Daoy (cell line): Measurements from ENCODE around the gene LSAMP. TPM values are rescaled to one million over a fixed set of nuclear protein-coding genes. Genes with fewer than 3 reads are reported as not detected.

Experiments used
- DNase-seq: peaks from one replicate; pipeline ENCODE4 v3.0.0-alpha.2; 2015; ENCODE audit warnings: low read depth
- total RNA-seq: library from RNA; depleted of rRNA; stranded (reverse); fragments of >200 nt; shearing (Covaris generic); gene quantifications from 2 replicates; pipeline ENCODE4 v1.2.3, GENCODE V29; 2014

LSAMP gene
- total RNA-seq, 1 experiment from 2014 or later: 7.1 TPM

GRCh38 chr3:115961380-115961779 is 483.9 kb downstream of the LSAMP start:
- DNase-seq: peak; percentile 9

- DNase-seq: no peak
These were observed 484.5 kb downstream of the LSAMP start for GRCh38 chr3:115960799-115961198.

GRCh38 chr3:115958526-115958925 is 486.8 kb downstream of the LSAMP start:
- no peak for DNase-seq

- no peak for DNase-seq
These were observed 498.0 kb downstream of the LSAMP start for GRCh38 chr3:115947325-115947724.

GRCh38 chr3:115943579-115943978 is 501.7 kb downstream of the LSAMP start:
- DNase-seq: no peak

- no peak for DNase-seq
These were observed 508.2 kb downstream of the LSAMP start for GRCh38 chr3:115937054-115937453.

GRCh38 chr3:115932807-115933206 is 512.5 kb downstream of the LSAMP start:
- DNase-seq: no peak

GRCh38 chr3:115931581-115931980 is 513.7 kb downstream of the LSAMP start:
- DNase-seq: no peak

GRCh38 chr3:115930922-115931321 is 514.4 kb downstream of the LSAMP start:
- DNase-seq: peak; percentile 17

GRCh38 chr3:115930168-115930567 is 515.1 kb downstream of the LSAMP start:
- no peak for DNase-seq

- DNase-seq: no peak
These were observed 516.9 kb downstream of the LSAMP start for GRCh38 chr3:115928376-115928775.

- DNase-seq: no peak
These were observed 518.1 kb downstream of the LSAMP start for GRCh38 chr3:115927197-115927596.

GRCh38 chr3:115922681-115923347 is 522.5 kb downstream of the LSAMP start:
- DNase-seq: no peak

- no peak for DNase-seq
These were observed 523.6 kb downstream of the LSAMP start for GRCh38 chr3:115921711-115922110.

- DNase-seq: no peak
These were observed 526.4 kb downstream of the LSAMP start for GRCh38 chr3:115918900-115919299.

- no peak for DNase-seq
These were observed 528.4 kb downstream of the LSAMP start for GRCh38 chr3:115916866-115917265.

GRCh38 chr3:115915061-115915460 is 530.2 kb downstream of the LSAMP start:
- no peak for DNase-seq

- no peak for DNase-seq
These were observed 532.1 kb downstream of the LSAMP start for GRCh38 chr3:115913069-115913686.

GRCh38 chr3:115912372-115912771 is 532.9 kb downstream of the LSAMP start:
- DNase-seq: no peak

- no peak for DNase-seq
These were observed 539.4 kb downstream of the LSAMP start for GRCh38 chr3:115905871-115906270.

- peak; percentile 5 for DNase-seq
These were observed 541.4 kb downstream of the LSAMP start for GRCh38 chr3:115903843-115904242.

- no peak for DNase-seq
These were observed 544.3 kb downstream of the LSAMP start for GRCh38 chr3:115901008-115901407.

GRCh38 chr3:115899535-115899934 is 545.8 kb downstream of the LSAMP start:
- DNase-seq: no peak
